SIG-M5 treated with dmso at 0.1 percent for 504 hours (cell line): ENCODE measurements around the gene RNU11.
A peak's percentile ranks its signal among the peaks of the same experiment; 100 is the strongest.
"Not testable (repeated sequence)": the region's sequence is repeated elsewhere in the genome, so short reads cannot be mapped to it uniquely, and the experiment has no call there.

Experiments
- DNase-seq: peaks from one replicate; lab custom pipeline; 2025; ENCODE audit not compliant: unreplicated experiment; lab: John Stamatoyannopoulos, UW

The RNU11 gene

DNA sequence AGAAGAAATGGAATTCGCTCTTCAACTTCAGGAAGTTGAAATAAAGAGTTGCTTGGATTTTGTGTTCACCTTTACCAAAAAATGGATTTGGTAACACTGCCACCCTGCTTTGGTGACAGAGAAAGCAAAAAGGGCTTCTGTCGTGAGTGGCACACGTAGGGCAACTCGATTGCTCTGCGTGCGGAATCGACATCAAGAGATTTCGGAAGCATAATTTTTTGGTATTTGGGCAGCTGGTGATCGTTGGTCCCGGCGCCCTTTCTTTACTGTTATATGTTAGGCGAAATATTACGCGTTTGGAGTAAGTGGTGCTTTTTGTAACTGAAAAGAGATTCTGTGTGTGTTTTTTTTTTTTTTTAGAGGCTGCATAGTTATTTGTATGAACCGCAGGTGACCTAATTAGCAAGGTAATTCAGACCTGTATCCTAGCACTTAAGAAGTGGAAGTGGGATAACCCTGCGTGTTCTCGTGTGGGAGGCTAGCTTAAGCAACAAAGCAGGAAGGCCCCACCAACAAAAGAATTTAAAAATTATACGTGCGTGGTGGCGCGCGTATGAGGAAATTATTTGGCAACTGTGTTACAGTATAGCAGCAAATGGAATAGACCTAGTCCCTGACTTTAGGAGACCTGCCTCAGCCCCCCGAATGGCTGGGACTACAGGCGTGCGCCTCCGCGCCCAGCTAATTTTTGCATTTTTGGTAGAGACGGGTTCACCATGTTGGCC is at the start of gene RNU11:
Gene RNU11 (plus strand): TSS at position 127 of the 725 bp plus-strand sequence.
- peak; percentile 96 for DNase-seq

DNA sequence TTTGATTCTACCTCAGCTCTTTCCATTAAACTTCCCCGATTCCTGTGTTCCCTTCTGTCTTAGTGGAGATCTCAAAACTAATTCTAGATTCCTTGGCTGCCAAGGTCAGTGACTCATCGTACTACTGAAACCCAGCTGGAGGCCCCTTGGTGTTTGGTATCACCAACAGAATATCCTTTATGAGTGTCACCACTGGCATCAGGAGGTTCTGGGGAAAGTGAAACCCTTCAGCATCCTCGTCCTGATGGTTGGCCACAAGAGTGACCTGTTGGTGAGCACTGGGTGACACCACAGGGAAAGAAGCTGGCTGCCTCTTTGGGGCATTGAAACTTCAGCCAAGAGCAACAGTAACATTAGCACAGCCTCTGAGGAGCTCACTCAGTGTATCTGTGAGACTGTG is 46.7 kb upstream of the RNU11 start:
- DNase-seq = no peak

DNA sequence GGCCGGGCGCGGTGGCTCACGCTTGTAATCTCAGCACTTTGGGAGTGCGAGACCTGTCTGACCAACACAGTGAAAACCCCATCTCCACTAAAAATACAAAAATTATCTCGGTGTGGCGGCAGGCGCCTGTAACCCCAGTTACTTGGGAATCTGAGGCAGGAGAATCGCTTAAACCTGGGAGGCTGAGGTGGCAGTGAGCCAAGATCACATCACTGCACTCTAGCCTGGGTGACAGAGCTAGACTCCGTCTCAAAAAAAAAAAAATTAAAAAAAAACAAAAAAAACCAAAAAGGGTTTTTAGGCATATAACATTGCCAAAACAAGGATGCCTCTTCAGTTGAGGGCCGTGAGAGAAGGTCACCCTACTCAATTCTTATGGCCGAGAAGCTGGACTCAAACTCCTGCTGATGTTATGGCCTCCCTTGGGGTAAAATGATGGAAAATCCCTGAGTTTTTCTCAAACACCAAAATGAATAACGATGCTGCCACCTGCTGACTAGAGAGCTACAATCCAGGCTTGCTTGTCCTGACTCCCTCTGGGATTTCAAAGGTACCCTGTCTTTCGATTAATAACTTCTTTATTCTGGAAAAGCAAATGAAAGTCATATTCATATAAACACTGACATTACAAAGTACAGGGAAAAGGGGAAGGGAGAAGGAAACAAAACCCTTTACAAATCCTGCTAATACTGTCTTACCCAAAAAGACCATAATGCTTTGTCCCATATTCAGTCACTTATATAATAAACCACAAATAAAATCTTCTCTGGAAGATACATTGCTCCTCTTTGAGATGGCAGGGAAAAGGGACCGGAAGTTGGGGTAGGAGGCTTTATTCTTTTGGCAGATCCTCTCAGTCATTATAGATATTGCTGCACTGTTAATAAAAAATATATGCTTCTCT is 45.6 kb upstream of the RNU11 start:
- peak; percentile 17 for DNase-seq

DNA sequence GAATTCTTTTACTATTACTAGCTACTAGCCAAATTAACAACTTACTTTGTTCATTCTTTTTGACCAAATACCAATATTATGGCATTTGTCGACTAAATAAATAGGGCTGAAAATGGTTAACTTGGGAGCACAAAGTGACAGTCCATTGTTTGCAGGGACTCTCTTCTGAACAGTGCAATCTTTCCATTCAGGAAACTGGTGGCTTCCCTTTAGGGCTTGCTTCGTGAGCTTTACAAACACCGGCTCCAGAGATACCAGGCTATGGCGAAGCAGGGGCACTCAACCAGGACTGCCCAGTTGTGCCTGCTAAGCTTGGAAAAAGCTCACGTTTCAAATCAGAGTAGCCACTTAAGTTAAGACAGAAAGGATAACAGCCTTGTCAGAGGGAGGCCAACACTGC is 44.0 kb upstream of the RNU11 start:
- no peak for DNase-seq

DNA sequence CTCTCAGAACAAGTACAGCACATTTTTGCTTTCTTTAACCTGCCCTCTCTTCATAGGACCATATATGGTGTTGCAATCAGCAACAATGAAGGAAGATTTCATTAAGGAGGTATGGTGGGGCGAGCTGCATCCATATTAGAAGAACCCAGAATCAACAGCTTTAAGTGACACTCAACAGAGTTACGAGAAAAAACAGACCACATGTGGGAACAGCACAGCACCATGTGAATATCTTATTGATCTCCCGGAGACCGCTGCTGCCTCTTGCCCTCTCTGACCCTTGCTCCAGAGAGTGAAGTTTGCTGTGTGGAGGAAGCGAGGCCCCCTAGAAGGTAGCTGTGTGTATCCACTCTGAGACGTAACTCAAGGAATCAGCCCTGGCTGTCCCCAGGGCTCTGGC is 43.4 kb upstream of the RNU11 start:
- DNase-seq = no peak

DNA sequence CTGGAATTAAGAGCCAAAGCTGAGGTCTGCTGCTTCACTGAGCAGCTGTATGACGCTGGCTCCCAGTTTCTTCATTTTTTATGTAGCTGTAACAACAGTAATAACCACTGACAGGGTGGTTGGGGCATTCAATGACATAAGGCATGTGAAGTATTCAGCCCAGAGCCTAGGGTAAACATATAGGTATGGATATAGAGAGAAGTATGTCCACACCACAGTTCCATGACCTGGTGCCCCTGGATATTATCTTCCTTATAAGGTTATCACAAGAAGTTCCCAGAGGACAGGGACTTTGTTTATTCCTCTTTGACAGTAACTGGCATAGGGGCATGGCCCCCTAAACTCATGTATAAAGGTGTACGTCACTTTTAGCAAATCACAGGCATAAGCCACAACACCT is 41.6 kb upstream of the RNU11 start:
- no peak for DNase-seq

DNA sequence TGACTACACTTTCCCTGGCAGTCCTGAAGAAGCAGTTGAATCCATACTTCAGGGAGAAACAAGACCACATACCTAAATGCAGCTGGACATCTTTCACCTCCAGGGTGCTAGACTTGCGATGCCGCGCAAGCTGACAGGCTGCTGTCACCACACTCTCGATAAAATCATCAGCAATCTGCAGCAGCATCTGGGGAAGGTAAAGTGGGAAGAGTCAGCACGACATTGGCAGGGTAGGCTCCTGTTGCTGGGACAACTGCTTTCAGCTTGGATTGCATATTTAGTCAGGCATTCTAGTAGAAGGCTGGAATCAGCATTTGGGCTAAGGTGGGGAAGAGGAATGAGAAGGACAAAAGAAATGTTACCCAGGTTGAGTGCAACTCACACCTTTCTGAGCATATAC is 35.2 kb upstream of the RNU11 start:
- no peak for DNase-seq

DNA sequence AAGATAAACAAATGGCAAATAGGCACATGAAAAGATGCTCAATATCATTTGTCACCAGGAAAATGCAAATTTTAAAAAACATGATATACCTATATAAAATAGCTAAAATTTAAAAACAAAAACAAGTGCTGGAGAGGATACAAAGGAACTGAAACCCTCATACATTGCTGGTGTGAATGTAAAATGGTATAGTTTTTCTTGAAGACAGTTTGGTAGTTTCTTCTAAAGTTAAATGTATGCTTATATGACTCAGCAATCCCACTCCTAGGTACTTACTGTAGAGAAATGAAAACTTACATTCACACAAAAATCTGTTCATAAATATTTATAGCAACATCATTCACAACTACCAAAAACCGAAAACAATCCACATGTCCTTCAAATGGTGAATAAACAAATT is 16.7 kb upstream of the RNU11 start:
- no peak for DNase-seq

DNA sequence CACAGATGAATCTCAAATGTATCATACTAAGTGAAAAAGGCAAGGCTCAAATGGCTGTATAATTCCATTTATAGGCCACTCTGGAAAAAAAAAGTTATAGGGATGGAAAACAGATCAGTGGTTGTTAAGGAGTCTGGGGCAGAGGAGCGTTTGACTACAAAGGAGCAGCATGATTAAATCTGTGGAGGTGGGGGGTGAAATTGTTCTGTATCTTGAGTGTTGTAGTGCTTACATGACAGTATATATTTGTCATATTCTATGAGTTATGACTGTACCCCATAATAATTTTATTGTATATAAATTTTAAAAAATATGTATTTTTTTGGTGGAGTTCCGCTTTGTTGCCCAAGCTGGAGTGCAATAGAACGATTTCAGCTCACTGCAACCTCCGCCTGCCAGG is 15.8 kb upstream of the RNU11 start:
- no peak for DNase-seq

DNA sequence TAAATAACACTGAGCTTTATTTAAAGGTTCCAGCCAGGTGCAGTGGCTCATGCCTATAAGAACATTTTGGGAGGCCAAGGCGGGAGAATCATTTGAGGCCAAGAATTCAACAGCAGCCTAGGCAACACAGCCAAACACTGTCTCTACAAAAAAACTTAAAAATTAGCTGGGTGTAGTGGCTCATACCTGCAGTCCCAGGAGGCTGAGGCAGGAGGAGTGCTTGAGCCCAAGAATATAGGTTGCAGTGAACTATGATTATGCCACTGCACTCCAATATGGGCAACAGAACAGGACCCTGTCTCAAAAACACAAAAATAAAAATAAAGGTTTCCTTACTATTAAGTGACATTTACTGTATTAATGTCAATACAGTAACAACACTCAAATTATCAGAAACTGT is 7.6 kb upstream of the RNU11 start:
- peak; percentile 52 for DNase-seq

DNA sequence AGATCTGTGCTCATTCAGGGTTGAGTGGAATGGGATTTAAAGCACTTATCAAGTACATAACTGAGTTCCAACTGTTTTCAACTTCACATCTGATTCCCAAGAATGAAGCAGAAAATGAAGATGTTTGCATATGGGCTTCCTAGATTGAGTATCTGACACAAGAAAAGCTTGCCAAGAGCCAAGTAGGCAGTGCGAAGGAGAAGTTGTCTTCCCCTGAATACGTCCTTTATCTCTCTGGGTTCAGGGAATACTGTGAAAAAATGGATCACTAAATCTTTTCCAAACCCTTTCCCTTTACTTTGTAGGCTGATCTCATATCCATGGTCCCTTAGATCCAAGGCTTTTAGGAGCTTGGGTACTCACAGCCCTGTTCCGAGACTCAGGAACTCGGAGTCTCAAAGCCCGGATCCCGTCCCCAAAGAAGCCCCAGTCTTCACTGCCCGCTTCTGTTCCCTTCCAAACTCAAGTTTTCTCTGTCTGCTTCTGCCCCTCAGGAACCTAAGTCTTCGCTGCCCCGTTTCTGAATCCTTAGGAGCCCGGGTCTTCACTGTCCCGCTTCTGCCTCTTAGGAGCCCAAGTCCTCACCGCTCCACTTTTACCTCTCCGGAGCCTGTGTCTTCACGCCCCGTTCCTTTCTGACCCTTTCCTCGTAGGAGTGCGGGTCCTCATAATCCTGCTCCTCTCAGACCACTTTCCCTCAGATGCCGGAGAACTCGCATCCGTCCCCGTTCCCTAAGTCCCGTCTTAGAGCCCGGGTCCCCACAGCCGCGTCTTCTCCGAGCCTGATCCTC is 6.1 kb upstream of the RNU11 start:
- DNase-seq = no peak

DNA sequence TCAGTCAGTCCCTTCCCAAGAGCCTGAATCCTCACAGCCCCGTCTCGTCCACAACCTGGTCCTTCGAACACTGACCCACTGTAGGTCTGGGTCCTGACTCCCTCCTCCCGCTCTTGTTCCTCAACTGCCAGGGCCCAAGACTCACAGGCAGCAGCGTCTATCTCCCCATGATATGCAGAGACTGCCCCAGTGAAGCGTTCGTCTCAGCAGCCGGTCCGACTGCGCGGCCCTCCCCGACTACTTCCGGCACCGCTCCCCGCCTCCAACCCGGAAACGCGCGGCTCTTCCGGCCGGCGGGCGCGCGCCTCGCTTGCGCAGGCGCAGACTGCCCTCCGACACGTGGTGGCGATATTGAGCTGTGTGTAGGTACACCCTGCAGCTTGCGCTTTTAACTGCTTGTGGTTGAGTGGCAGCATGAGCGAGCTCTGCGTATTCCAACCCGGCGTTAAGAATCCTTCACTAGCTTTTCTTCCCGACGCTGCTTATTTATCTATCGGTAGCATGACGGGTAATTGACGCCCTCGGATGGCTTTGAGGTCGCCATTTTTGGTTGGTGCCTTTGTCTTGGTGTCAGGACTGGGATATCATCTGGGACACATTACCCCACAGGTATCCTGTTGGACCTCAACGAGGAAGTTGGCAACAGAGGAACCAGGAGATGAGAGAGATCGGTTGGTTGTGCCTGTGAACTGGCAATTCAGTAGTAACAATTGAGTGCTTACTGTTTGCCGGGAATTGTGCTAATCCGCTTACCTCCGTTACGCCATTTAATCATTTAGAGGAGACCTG is 5.4 kb upstream of the RNU11 start, which contains the start of gene TAF12:
Gene TAF12 (minus strand): TSS at position 221 of the 789 bp plus-strand sequence. CDS start 20,986 bp downstream, outside the sequence.
- DNase-seq = peak; percentile 90

DNA sequence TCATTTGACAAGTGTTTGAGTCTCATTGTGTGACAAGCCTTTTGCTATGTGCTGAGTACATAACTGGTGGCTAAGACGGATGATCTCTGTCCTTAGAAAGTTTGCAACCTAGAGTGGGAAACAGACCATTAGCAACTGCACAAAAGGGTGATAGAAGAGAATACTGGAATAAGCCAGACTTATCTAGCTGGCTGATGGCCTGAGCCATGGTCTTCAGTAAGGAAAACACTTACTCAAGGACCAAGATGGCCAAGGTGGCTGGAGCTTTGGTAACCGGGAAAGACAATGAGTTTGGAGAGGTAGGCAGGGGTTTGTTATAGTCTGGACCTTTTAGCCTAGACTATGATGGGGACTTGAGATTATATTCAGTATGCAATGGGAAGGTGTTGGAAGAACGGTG is 3.9 kb upstream of the RNU11 start:
- DNase-seq = no peak

DNA sequence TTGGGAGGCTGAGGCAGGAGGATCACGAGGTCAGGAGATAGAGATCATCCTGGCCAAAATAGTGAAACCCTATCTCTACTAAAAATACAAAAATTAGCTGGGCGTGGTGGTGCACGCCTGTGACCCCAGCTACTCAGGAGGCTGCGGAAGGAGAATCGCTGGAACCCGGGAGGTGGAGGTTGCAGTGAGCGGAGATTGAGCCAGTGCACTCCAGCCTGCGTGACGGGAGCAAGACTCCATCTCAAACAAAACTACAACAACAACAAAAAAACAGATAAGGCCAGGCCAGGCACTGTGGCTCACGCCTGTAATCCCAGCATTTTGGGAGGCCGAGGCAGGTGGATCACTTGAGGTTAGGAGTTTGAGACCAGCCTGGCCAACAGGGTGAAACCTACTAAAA is 3.0 kb upstream of the RNU11 start:
- not testable (repeated sequence) for DNase-seq

DNA sequence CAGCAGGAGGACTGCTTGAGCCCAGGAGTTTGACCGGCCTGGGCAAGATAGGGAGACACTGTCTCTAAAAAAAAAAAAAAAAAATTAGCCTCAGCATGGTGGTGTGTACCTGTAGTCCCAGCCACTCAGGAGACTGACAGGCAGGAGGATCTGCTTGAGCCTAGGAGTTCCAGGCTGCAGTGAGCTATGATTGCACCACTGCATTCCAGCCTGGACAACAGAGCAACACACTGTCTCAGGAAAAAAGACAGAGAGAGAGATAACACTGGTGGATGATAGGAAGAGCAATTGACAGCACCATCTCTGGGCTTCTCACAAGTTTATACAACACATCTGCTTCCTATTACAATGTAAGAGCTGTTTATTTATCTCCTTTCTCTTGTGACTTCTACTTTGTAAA is 2.4 kb upstream of the RNU11 start:
- no peak for DNase-seq

DNA sequence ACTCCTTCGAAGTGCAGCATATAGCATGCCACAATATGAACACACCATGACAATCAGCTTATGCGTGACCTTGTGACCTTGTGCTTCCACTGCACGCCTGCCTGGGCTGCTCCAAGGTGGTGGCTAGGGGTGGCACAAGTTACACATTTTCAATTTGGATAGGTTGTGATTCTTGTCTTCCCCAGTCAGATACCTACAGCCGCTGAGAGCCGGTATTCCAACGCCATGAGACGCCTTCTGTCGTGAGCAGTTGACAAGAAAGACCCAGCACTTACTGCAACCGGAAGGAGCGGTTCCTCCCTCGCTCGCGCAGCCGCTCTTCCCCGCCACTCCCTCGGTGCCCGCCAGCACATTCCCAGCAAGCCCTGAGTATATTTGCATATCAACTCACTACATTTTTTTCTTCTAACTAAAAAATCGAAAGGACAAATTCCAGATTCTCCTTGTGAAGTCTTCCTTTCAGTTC is 359 bp upstream of the RNU11 start:
- DNase-seq = peak; percentile 93

DNA sequence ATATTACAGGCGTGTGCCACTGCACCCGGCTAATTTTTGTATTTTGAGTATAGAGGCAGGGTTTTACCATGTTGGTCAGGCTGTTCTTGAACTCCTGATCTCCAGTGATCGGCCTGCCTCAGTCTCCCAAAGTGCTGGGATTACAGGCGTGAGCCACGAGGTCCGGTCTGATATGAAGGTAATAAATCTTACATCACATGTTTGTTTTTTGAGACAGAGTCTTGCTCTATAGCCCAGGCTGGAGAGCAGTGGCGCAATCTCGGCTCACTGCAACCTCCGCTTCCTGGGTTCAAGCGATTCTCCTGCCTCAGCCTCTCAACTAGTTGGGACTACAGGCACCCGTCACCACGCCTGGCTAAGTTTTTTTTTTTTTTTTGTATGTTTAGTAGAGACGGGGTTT is 4.7 kb downstream of the RNU11 start:
- DNase-seq = not testable (repeated sequence)

DNA sequence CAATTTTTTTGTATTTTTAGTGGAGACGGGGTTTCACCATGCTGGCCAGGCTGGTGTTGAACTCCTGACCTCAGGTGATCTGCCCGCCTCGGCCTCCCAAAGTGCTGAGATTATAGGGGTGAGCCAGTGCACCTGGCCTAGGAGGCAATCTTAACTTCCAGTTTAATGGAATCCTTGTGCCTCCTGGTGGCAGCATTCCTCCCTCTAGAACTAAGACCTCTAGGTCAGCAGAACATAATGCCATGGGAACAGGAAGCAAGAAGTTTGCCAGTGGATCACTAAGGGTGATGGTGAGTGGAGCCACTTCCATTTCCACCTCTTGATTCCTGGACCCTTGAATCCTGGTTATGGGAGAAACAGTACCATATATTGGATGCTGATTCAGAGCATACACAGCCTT is 5.5 kb downstream of the RNU11 start:
- not testable (repeated sequence) for DNase-seq

DNA sequence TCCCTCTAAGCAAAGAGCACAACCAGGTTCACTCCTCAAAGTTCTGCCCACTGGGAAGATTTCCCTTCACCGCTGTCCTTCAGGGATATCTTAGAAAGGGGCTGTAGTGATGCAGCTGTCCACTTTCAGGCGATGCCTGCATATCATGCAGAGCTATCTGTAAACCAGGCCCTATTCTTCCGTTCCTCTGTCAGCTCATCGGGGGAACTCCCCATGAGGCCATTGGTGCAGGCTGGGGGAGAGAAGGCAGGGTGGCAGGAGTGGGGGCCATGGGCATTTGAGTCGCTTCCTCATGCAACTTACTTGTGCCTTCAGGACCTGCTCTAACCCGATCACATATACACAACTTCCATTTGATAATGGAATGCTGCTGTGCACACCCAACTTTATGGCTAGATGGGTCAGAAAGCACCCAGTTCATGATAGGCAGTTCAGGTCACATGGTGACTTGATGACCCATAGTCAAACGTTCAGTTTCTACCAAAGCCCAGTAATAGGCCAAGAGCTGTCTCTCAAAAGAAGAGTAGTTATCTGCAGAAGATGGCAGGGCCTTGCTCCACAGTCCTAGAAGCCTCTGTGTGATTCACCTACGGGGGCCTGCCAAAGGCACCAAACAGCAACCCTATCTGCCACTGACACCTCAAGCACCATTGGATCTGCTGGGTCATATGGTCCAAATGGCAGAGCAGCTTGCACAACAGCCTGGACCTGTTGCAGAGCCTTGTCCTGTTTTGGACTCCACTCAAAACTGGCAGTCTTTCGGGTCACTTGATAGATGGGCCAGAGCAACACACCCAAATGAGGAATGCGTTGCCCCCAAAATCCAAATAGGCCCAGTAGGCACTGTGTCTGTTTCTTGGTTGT is 7.3 kb downstream of the RNU11 start:
- DNase-seq = not testable (repeated sequence)

DNA sequence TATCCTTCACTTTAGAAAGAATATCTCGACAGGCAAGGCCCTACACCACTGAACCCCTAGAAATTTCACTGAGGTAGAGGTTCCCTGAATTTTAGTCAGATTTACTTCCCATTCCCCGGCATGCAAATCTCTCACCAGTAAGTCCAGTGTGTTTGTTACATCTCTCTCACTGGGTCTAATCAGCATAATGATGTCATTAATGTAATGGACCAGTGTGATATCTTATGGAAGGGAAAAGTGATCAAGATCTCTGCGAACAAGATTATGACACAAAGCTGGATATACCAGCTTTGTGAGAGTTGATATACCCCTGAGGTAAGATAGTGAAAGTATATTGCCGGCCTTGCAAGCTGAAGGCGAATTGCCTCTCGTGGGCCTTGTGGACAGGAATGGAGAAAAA is 7.9 kb downstream of the RNU11 start:
- DNase-seq = no peak
